ENCODE results near the gene ZNF688. TPM values are rescaled to one million over a fixed set of nuclear protein-coding genes. Genes with fewer than 3 reads are reported as not detected.
"Not testable (repeated sequence)": the region's sequence is repeated elsewhere in the genome, so short reads cannot be mapped to it uniquely, and the experiment has no call there.

The ZNF688 gene
- polyA plus RNA-seq, 2 of the 4 experiments (the other 2 are of a cell fraction) = 4.6 to 6.7 TPM

DNA sequence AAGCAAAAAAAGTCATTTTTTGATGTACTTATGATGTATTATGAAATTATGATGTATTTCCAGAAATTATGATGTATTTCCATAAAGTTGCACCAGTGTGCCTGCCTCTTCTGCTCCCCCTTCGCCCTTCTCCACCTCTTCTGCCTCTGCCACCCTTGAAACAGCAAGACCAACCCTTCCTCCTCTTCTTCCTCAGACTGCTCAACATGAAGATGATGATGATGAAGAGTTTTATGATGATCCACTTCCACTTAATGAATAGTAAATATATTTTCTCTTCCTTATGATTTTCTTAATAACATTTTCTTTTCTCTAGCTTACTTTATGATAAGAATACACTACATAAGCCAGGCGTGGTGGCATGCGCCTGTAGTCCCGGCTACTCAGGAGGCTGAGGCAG is 21.4 kb upstream of the ZNF688 start:
- H3K4me1 ChIP-seq = no peaks in the 10 kb centered on the region
- no peak overlapping the region for H3K27ac ChIP-seq
- TF ChIP-seq EP300 (IDR thresholded peaks at IDR 0.05) = no peak
- TF ChIP-seq FOSB (CRISPR knock-in tag; IDR thresholded peaks at IDR 0.05) = no peak
- TF ChIP-seq JUN (IDR thresholded peaks at IDR 0.05) = no peak
- no peak for TF ChIP-seq BHLHE40 (IDR thresholded peaks at IDR 0.05; ENCODE audit: low read depth, low read length)
- TF ChIP-seq ZFP36 (IDR thresholded peaks at IDR 0.05; ENCODE audit: borderline replicate concordance, partially characterized antibody) = no peak
- TF ChIP-seq RAD21 (conservative IDR thresholded peaks at IDR 0.05 in 1 of 2, IDR thresholded peaks at IDR 0.05 in 1 of 2) = no peak
- TF ChIP-seq EHF (CRISPR knock-in tag; IDR thresholded peaks at IDR 0.05) = no peak
- no peak for TF ChIP-seq PHF8 (IDR thresholded peaks at IDR 0.05; ENCODE audit: borderline replicate concordance, low read depth)
- TF ChIP-seq EHMT2 (IDR thresholded peaks at IDR 0.05; ENCODE audit: low read depth) = no peak
- no peak for TF ChIP-seq POLR2AphosphoS2 (conservative IDR thresholded peaks at IDR 0.05; ENCODE audit: low read length)
- no peak for TF ChIP-seq NFE2L2 (conservative IDR thresholded peaks at IDR 0.05; ENCODE audit: low read length)
- no peak for TF ChIP-seq FOSL2 (IDR thresholded peaks at IDR 0.05)
- no peak for TF ChIP-seq FOSL2 (CRISPR knock-in tag; IDR thresholded peaks at IDR 0.05)
- ATAC-seq (no peak), DNase-seq (ENCODE audit: low read depth in 1 of 2, low spot score in 1 of 2) (no peak), FAIRE-seq (no peak)
- no peak overlapping the region for H3K4me3 ChIP-seq
- H3K4me2 ChIP-seq = no peak overlapping the region
- POLR2A ChIA-PET = no interaction called here
- no peaks in the 10 kb centered on the region for H3K9me3 ChIP-seq
- CTCF ChIA-PET = interaction anchor here (0.6 to 1.8 kb wide), 2 partner anchors 23 to 199 kb away, joined by 4 to 6 read pairs; no protein-coding TSS in a partner anchor
- WGBS (ENCODE audit: missing lambda C conversion rate) = 56% methylated on average over 4 of the region's 4 CpGs

DNA sequence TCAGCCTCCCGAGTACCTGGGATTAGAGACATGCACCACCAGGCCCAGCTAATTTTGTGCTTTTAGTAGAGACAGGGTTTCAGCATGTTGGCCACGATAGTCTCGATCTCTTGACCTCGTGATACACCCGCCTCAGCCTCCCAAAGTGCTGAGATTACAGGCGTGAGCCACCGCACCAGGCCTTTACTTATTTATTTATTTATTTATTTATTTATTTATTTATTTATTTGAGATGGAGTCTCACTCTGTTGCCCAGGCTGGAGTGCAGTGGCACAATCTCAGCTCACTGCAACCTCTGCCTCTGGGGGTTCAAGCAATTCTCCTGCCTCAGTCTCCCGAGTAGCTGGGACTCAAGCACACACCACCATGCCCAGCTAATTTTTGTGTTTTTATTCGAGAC is 19.4 kb upstream of the ZNF688 start:
- H3K4me2 ChIP-seq; H3K4me3 ChIP-seq; POLR2A ChIA-PET; H3K4me1 ChIP-seq; FAIRE-seq; ATAC-seq; H3K9me3 ChIP-seq; H3K27ac ChIP-seq; DNase-seq (ENCODE audit: low read depth in 1 of 2, low spot score in 1 of 2): not testable (repeated sequence)
- CTCF ChIA-PET = interaction anchor here (0.6 kb wide), 1 partner anchor 207 kb away, joined by 3 read pairs; no protein-coding TSS in a partner anchor
- peak; percentile 92 for TF ChIP-seq ZC3H11A (IDR thresholded peaks at IDR 0.05)
- WGBS (ENCODE audit: missing lambda C conversion rate) = 93% methylated on average over 9 of the region's 9 CpGs

DNA sequence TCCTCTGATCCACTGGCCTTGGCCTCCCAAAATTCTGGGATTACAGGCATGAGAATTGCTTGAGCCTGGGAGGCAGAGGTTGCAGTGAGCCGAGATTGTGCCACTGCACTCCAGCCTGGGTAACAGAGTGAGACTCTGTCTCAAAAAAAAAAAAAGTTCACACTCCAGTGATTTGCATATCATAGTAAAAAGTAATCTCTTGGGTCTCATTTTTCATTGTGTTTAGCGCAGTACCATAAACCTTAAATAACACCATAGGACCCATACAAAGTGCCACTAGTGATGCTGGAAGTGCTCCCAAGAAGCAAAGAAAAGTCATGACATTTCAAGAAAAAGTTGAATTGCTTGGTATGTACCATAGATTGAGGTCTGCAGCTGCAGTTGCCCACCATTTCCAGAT is 18.1 kb upstream of the ZNF688 start:
- H3K4me2 ChIP-seq; ATAC-seq; H3K4me3 ChIP-seq; CTCF ChIA-PET; DNase-seq (ENCODE audit: low read depth in 1 of 2, low spot score in 1 of 2); H3K4me1 ChIP-seq; H3K27ac ChIP-seq; H3K9me3 ChIP-seq; POLR2A ChIA-PET; FAIRE-seq: not testable (repeated sequence)
- WGBS (ENCODE audit: missing lambda C conversion rate) = 88% methylated on average over 2 of the region's 2 CpGs

DNA sequence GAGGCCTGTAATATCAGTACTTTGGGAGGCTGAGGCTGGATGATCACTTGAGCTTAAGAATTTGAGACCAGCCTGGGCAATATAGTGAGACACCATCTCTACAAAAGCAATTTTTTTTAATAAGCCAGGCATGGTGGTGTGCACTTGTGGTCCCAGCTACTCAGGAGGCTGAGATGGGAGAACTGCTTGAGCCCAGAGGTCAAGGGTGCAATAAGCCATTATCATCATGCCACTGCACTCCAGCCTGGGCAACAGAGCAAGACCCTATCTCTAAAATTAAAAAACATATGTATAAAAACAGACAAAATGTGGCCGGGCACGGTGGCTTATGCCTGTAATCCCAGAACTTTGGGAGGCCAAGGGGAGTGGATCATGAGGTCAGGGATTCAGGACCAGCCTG is 17.1 kb upstream of the ZNF688 start:
- POLR2A ChIA-PET = no interaction called here
- TF ChIP-seq HOXA7 (CRISPR knock-in tag; IDR thresholded peaks at IDR 0.05) (no peak), ZNF302 (CRISPR knock-in tag; IDR thresholded peaks at IDR 0.05) (no peak), EHF (CRISPR knock-in tag; IDR thresholded peaks at IDR 0.05) (no peak), CEBPB (IDR thresholded peaks at IDR 0.05) (no peak), ZFP36 (IDR thresholded peaks at IDR 0.05; ENCODE audit: borderline replicate concordance, partially characterized antibody) (no peak), ESRRA (IDR thresholded peaks at IDR 0.05; ENCODE audit: borderline replicate concordance, low read length) (no peak), NPAS2 (CRISPR knock-in tag; IDR thresholded peaks at IDR 0.05; ENCODE audit: borderline replicate concordance) (no peak), NFE2L2 (conservative IDR thresholded peaks at IDR 0.05; ENCODE audit: low read length) (no peak)
- TF ChIP-seq, protein P1, sequence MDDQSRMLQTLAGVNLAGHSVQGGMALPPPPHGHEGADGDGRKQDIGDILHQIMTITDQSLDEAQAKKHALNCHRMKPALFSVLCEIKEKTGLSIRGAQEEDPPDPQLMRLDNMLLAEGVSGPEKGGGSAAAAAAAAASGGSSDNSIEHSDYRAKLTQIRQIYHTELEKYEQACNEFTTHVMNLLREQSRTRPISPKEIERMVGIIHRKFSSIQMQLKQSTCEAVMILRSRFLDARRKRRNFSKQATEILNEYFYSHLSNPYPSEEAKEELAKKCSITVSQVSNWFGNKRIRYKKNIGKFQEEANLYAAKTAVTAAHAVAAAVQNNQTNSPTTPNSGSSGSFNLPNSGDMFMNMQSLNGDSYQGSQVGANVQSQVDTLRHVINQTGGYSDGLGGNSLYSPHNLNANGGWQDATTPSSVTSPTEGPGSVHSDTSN (IDR thresholded peaks at IDR 0.05) = no peak
- TF ChIP-seq, protein P2, sequence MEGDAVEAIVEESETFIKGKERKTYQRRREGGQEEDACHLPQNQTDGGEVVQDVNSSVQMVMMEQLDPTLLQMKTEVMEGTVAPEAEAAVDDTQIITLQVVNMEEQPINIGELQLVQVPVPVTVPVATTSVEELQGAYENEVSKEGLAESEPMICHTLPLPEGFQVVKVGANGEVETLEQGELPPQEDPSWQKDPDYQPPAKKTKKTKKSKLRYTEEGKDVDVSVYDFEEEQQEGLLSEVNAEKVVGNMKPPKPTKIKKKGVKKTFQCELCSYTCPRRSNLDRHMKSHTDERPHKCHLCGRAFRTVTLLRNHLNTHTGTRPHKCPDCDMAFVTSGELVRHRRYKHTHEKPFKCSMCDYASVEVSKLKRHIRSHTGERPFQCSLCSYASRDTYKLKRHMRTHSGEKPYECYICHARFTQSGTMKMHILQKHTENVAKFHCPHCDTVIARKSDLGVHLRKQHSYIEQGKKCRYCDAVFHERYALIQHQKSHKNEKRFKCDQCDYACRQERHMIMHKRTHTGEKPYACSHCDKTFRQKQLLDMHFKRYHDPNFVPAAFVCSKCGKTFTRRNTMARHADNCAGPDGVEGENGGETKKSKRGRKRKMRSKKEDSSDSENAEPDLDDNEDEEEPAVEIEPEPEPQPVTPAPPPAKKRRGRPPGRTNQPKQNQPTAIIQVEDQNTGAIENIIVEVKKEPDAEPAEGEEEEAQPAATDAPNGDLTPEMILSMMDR (IDR thresholded peaks at IDR 0.05) = no peak
- TF ChIP-seq, protein P3, sequence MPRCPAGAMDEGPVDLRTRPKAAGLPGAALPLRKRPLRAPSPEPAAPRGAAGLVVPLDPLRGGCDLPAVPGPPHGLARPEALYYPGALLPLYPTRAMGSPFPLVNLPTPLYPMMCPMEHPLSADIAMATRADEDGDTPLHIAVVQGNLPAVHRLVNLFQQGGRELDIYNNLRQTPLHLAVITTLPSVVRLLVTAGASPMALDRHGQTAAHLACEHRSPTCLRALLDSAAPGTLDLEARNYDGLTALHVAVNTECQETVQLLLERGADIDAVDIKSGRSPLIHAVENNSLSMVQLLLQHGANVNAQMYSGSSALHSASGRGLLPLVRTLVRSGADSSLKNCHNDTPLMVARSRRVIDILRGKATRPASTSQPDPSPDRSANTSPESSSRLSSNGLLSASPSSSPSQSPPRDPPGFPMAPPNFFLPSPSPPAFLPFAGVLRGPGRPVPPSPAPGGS (IDR thresholded peaks at IDR 0.05) = no peak
- H3K27ac ChIP-seq = no peak overlapping the region
- no peaks in the 10 kb centered on the region for H3K4me1 ChIP-seq
- 90% methylated on average over 2 of the region's 2 CpGs for WGBS (ENCODE audit: missing lambda C conversion rate)
- H3K4me3 ChIP-seq = no peak overlapping the region
- FAIRE-seq (no peak), ATAC-seq (no peak), DNase-seq (ENCODE audit: low read depth in 1 of 2, low spot score in 1 of 2) (no peak)
- H3K4me2 ChIP-seq = no peak overlapping the region
- CTCF ChIA-PET = no interaction called here
- H3K9me3 ChIP-seq = no peaks in the 10 kb centered on the region
